ENCODE data around the gene DNAJC4. TPM values are rescaled to one million over a fixed set of nuclear protein-coding genes. Genes with fewer than 3 reads are reported as not detected.

The DNAJC4 gene
- total and polyA plus RNA-seq, 9 of the 15 experiments (the other 6 are each of a cell fraction or from before 2014, with no cell fraction given): 4.0 to 32.6 (median 19.9) TPM

GRCh38 chr11:64245797-64246620 lies 15.7 kb downstream of the DNAJC4 start (continued):
- TF ChIP-seq ZNF407 (IDR thresholded peaks at IDR 0.05; ENCODE audit: low read depth) (no peak), ID3 (CRISPR knock-in tag; IDR thresholded peaks at IDR 0.05) (no peak), ID3 (tag; IDR thresholded peaks at IDR 0.05) (no peak), MECOM (CRISPR knock-in tag; IDR thresholded peaks at IDR 0.05) (no peak), ARNT (IDR thresholded peaks at IDR 0.05) (no peak), CREB3 (tag; conservative IDR thresholded peaks at IDR 0.05; ENCODE audit: low read depth) (no peak), SIN3B (IDR thresholded peaks at IDR 0.05; ENCODE audit: low read depth) (no peak), TCFL5 (CRISPR knock-in tag; conservative IDR thresholded peaks at IDR 0.05) (no peak), CUX1 (CRISPR knock-in tag; IDR thresholded peaks at IDR 0.05) (no peak), CHD4 (IDR thresholded peaks at IDR 0.05; ENCODE audit: insufficient read depth, insufficient replicate concordance, low read depth, low read length, poor library complexity, severe bottlenecking) (no peak), SOX6 (IDR thresholded peaks at IDR 0.05) (0 out of 2 replicates have a peak, but pooled peaks have one; percentile 38)
